HepG2 (cell line): ENCODE data around the gene FBXO28. TPM values are rescaled to one million over a fixed set of nuclear protein-coding genes. Genes with fewer than 3 reads are reported as not detected.
A peak's percentile ranks its signal among the peaks of the same experiment; 100 is the strongest.

Experiments used
- ARNT ChIP-seq: fragments of 450-650 bp; IDR thresholded peaks from 2 replicates; pipeline ENCODE4 v1.6.1; 2017
- ASH2L ChIP-seq: fragments of 300-600, 200-600 bp; sonication (generic); IDR thresholded peaks from 2 replicates; pipeline ENCODE4 v1.7.0; 2017; ENCODE audit warnings: low read depth, mild to moderate bottlenecking, moderate library complexity, mixed read lengths, low read length; ENCODE audit not compliant: insufficient read length
- FUBP1 ChIP-seq: sonication (generic); formaldehyde crosslinking; IDR thresholded peaks from 2 replicates; pipeline ENCODE4 v1.5.1; 2020; ENCODE audit warnings: missing genetic modification reagents, mild to moderate bottlenecking, borderline replicate concordance
- HMGXB4 ChIP-seq, 2 experiments: sonication (generic) in 1 of 2; formaldehyde crosslinking in 1 of 2; IDR thresholded peaks; 2 replicates each; pipeline versions ENCODE4 v1.4.0 to v1.6.1; 2018 to 2020; ENCODE audit warnings: missing genetic modification reagents in 2 of 2, borderline replicate concordance in 1 of 2, low read depth in 1 of 2, mild to moderate bottlenecking in 1 of 2, missing biosample characterization in 1 of 2
- HOMEZ ChIP-seq: IDR thresholded peaks from 2 replicates; pipeline ENCODE4 v1.6.1; 2016; ENCODE audit warnings: low read depth
- KAT7 ChIP-seq: IDR thresholded peaks from 2 replicates; pipeline ENCODE4 v1.6.1; 2018; ENCODE audit warnings: borderline replicate concordance, missing compliant biosample characterization
- KDM2A ChIP-seq: sonication (generic); formaldehyde crosslinking; IDR thresholded peaks from 2 replicates; pipeline ENCODE4 v1.4.0; 2020; ENCODE audit warnings: low read depth, missing genetic modification reagents, borderline replicate concordance
- KMT2A ChIP-seq: sonication (generic); formaldehyde crosslinking; IDR thresholded peaks from 2 replicates; pipeline ENCODE4 v1.4.0; 2020; ENCODE audit warnings: missing genetic modification reagents
- MIER2 ChIP-seq: IDR thresholded peaks from 2 replicates; pipeline ENCODE4 v1.6.1; 2016; ENCODE audit warnings: missing biosample characterization, missing genetic modification reagents
- RNF2 ChIP-seq: fragments of 450-650 bp; conservative IDR thresholded peaks from 2 replicates; pipeline ENCODE4 v1.6.1; 2016; ENCODE audit warnings: low read depth
- SMAD1 ChIP-seq: sonication (generic); formaldehyde crosslinking; IDR thresholded peaks from 2 replicates; pipeline ENCODE4 v1.4.0; 2020; ENCODE audit warnings: missing genetic modification reagents, low read depth, mild to moderate bottlenecking, borderline replicate concordance
- TMF1 ChIP-seq: sonication (generic); formaldehyde crosslinking; IDR thresholded peaks from 2 replicates; pipeline ENCODE4 v1.8.1; 2022; ENCODE audit warnings: low read depth, missing genetic modification reagents
- ZBTB46 ChIP-seq: sonication (generic); formaldehyde crosslinking; IDR thresholded peaks from 2 replicates; pipeline ENCODE4 v1.4.0; 2020; ENCODE audit warnings: mild to moderate bottlenecking, missing genetic modification reagents, borderline replicate concordance
- polyA plus RNA-seq, 8 experiments: library from polyadenylated mRNA; depleted of rRNA in 3 of 8; stranded (reverse) in 7 of 8; unstranded in 1 of 8; fragments of >200 nt; fragmentation: Illumina TruSeq in 4 of 8; extraction: Trizol in 4 of 8; gene quantifications; 2 replicates each; pipeline versions ENCODE4 v1.2.1 to v1.2.3, GENCODE V29; 2011 to 2016; ENCODE audit warnings: low read depth in 4 of 8, missing spikeins in 1 of 8, mixed read lengths in 1 of 8; ENCODE audit not compliant: insufficient read depth in 1 of 8
- total RNA-seq, 5 experiments: library from RNA; depleted of rRNA; stranded (reverse); fragments of >200 nt; fragmentation: Illumina TruSeq; extraction: Trizol; gene quantifications; 2 replicates each; pipeline ENCODE4 v1.2.3, GENCODE V29; 2016; ENCODE audit warnings: low read depth in 1 of 5
- TF ChIP-seq, protein P1 (sequence below): sonication (generic); formaldehyde crosslinking; IDR thresholded peaks from 2 replicates; pipeline ENCODE4 v1.4.0; 2020; ENCODE audit warnings: missing genetic modification reagents, borderline replicate concordance
- TF ChIP-seq, protein P2 (sequence below): sonication (generic); formaldehyde crosslinking; IDR thresholded peaks from 2 replicates; pipeline ENCODE4 v1.4.0; 2020; ENCODE audit warnings: mild to moderate bottlenecking, low read depth, missing genetic modification reagents

The FBXO28 gene
- total and polyA plus RNA-seq, 2 of the 13 experiments (the other 11 are each of a cell fraction or from before 2014, with no cell fraction given), result 8.5 to 29.1 TPM

- TF ChIP-seq HOMEZ (CRISPR knock-in tag) (0 out of 2 replicates have a peak, but pooled peaks have one; percentile 13), HMGXB4 (CRISPR knock-in tag; IDR thresholded peaks at IDR 0.05; ENCODE audit: borderline replicate concordance in 1 of 2, low read depth in 1 of 2) (peak; percentile 10 to 38; a peak in 2 of 4 replicates), SMAD1 (CRISPR knock-in tag) (0 out of 2 replicates have a peak, but pooled peaks have one; percentile 66), RNF2 (peak; percentile 56; the same call in 1 of the 2 replicates), TMF1 (peak; percentile 60; the same call in 1 of the 2 replicates), FUBP1 (CRISPR knock-in tag) (no peak; the same call in 1 of the 2 replicates), KDM2A (CRISPR knock-in tag) (peak; percentile 65; the same call in 1 of the 2 replicates), KMT2A (CRISPR knock-in tag) (peak; percentile 67; the same call in 1 of the 2 replicates), MIER2 (CRISPR knock-in tag) (0 out of 2 replicates have a peak, but pooled peaks have one; percentile 31), KAT7 (0 out of 2 replicates have a peak, but pooled peaks have one; percentile 64), ZBTB46 (no peak), ASH2L (peak; percentile 71), ARNT (no peak)
- TF ChIP-seq, protein P1, sequence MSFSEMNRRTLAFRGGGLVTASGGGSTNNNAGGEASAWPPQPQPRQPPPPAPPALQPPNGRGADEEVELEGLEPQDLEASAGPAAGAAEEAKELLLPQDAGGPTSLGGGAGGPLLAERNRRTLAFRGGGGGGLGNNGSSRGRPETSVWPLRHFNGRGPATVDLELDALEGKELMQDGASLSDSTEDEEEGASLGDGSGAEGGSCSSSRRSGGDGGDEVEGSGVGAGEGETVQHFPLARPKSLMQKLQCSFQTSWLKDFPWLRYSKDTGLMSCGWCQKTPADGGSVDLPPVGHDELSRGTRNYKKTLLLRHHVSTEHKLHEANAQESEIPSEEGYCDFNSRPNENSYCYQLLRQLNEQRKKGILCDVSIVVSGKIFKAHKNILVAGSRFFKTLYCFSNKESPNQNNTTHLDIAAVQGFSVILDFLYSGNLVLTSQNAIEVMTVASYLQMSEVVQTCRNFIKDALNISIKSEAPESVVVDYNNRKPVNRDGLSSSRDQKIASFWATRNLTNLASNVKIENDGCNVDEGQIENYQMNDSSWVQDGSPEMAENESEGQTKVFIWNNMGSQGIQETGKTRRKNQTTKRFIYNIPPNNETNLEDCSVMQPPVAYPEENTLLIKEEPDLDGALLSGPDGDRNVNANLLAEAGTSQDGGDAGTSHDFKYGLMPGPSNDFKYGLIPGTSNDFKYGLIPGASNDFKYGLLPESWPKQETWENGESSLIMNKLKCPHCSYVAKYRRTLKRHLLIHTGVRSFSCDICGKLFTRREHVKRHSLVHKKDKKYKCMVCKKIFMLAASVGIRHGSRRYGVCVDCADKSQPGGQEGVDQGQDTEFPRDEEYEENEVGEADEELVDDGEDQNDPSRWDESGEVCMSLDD (CRISPR knock-in tag), result 0 out of 2 replicates have a peak, but pooled peaks have one; percentile 35
- TF ChIP-seq, protein P2, sequence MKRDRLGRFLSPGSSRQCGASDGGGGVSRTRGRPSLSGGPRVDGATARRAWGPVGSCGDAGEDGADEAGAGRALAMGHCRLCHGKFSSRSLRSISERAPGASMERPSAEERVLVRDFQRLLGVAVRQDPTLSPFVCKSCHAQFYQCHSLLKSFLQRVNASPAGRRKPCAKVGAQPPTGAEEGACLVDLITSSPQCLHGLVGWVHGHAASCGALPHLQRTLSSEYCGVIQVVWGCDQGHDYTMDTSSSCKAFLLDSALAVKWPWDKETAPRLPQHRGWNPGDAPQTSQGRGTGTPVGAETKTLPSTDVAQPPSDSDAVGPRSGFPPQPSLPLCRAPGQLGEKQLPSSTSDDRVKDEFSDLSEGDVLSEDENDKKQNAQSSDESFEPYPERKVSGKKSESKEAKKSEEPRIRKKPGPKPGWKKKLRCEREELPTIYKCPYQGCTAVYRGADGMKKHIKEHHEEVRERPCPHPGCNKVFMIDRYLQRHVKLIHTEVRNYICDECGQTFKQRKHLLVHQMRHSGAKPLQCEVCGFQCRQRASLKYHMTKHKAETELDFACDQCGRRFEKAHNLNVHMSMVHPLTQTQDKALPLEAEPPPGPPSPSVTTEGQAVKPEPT, result 0 out of 2 replicates have a peak, but pooled peaks have one; percentile 63
Measured at GRCh38 chr1:224182866-224183590, 69.1 kb downstream of the FBXO28 start, which contains the start of gene DEGS1 (continued).
